GM19023 (cell line): Measurements from ENCODE around the gene PKD1.

Experiments
- ATAC-seq: cut with Tn5 transposase; IDR thresholded peaks from one replicate; pipeline ENCODE4 v1.9.1; 2021; ENCODE audit warnings: mild to moderate bottlenecking, moderate library complexity; ENCODE audit not compliant: unreplicated experiment

The PKD1 gene

DNA sequence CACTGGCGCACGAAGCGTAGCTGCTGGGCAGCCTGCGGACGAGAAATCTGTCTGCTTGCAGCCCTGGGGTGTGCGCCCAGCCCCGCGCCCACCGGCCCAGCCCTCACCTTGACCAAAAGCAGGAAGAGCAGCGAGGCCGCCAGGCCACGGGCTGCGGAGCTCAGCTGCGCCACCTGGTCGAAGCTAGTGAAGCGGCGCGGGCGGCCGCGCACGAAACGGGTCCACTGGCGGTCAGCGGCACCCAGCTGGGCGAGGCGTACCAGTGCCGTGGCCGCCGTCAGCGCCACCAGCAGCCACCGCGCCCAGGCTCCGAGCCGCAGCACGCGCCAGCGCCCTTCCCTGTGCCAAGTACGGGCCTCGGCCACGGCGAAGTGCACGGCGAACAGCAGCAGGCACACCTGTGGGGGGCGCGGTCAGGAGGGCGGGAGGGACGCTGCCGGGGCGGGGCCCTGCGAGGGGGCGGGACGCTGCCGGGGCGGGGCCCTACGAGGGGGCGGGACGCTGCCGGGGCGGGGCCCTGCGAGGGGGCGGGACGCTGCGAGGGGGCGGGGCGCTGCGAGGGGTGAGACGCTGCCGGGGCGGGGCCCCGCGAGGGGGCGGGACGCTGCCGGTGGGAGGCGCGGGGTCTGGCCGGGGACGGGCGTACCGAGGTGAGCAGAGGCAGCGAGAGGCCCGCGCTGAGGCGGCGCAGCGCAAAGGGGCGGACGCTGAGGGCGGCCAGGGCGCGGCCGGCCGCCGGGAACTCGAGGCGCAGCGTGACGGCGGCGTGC lies 44.7 kb downstream of the PKD1 start:
- ATAC-seq, result no peak

DNA sequence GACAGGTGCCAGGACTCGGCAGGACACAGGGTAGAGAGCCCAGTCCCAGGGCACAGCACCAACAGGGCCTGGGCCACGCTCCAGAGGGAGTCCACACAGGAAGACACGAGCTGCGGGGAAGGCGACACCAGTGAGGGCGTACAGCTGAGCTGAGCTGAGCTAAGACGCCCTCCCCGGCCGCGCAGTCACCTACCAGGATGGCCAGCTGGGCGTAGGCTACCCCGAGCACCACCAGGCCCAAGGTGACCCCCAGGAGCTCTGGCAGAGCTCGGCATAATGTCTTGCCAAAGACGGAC lies 45.3 kb downstream of the PKD1 start:
- ATAC-seq, result no peak

DNA sequence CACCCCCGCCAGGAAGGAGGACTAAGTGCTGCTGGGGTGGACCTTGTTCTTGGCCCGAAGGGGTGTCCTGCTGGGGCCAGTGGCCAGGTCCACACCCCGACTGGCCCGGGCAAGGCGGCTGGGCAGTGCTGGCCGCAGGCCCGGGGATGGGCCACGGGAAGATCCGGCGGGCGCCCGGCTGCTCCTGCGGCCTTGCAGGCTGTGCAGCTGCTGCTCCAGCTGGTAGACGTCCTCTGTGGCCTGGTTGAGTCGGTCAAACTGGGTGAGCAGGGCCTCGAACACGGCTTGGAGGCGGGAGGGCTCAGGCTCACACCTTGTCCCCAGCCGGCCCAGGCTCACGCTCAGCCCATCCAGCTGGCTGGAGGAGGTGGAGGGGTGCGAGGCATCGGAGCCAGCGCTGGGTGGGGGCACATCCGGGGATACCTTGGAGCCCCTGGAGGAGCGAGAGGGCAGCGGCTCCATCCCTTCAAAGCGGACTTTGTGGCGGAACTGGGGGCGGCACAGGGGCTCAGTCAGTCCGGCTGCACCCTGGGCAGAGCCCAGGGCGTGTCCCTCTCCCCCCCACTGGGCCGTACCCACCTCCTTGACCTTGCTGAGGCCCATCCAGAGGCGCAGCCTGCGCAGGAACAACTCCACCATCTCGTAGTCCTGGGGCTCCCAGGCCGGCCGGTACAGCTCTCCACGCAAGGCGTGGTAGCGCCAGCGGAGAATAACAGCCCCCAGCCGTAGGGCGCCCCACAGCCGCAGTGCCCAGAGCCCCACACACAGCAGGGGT lies 45.8 kb downstream of the PKD1 start:
- ATAC-seq, result no peak

DNA sequence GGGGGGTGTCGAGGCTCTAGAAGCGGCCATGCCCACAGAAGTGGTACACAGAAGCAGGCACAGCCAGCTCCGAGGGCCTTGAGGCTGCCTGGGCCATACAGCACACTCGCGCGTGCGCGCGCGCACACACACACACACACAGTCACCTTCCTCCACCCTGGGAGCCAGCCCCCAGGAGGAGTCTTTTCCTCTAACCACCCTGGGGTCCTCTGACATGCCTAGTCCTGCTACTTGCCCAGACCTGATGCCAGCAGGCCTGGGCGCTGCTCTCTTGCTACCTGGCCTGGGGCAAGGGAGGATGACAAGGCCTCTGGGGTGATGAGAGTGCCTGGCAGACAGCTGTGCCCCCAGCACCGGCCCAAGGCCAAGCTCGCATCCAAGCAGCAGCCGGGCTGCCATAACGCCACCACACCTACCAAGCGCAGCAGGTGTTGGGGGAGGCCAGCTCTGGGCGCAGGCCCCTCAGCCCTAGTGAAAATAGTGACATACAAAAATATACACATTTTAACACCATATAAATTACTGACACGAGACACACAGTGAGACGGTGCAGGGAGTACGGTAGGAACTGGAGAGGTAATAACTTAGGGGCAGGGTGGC lies 46.8 kb downstream of the PKD1 start:
- ATAC-seq, result no peak

DNA sequence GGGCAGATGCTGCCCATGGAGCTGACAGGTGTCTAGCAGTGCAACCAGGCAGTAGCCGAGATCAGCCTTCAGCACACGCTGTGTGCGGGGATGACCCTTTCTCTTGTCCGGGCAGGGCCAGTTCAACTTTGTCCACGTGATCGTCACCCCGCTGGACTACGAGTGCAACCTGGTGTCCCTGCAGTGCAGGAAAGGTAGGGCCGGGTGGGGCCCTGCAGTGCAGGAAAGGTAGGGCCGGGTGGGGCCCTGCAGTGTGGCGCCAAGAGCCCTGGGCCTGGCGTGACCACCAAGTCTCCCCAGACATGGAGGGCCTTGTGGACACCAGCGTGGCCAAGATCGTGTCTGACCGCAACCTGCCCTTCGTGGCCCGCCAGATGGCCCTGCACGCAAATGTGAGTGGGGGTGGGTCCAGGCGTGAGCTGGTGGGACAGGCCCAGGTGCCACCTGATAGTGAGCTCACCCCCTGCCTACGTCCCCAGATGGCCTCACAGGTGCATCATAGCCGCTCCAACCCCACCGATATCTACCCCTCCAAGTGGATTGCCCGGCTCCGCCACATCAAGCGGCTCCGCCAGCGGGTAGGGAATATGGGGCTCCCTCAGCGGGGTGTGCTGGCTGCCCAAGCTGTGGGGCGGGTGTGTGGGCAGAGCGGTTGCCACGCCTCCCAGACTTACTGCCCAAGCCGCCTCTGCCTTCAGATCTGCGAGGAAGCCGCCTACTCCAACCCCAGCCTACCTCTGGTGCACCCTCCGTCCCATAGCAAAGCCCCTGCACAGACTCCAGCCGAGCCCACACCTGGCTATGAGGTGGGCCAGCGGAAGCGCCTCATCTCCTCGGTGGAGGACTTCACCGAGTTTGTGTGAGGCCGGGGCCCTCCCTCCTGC lies 47.7 kb downstream of the PKD1 start:
- no peak for ATAC-seq

DNA sequence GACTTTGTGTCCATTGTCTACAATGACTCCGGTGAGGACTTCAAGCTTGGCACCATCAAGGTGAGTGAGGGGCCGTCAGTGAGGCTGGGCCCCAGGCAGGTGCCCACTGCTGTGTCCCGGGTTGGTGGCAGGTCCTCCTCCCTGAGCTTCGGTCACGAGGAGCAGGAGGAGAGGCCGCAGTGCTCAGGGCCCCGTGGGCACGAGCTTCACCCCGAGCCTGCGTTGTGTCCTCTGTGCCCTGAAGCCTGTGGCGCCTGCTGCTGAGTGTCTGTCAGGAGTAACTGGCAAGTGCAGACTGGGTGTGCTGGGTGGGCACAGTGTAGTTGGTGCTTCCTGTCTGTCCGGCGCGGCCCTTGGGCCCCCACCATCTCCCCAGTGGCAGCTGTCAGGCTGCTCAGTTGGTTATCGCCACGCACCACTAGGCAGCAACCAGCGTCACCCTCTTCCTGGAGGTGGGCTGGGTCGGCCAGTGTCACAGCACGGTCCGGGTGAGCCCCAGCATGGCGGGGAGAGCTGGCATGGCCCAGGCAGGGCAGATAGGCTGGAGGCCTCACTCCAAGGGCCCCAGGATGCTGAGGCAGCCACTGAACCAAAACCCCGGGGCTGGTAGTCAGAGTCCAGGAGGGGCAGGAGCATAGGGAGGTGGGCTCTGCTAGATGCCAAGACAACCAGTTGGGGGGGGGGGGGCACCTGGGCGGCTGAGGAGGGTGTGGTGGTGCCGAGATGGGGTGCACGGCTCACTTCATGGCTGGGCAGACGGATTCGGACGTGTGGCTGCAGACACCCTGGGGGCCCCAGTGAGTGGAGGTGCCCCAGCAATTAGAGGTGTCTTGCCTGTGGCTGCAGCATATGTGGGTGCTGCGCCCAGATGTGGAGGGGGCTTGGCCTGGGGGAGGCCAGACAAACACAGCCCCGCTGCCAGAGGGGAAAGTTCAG lies 48.6 kb downstream of the PKD1 start:
- ATAC-seq, result no peak

DNA sequence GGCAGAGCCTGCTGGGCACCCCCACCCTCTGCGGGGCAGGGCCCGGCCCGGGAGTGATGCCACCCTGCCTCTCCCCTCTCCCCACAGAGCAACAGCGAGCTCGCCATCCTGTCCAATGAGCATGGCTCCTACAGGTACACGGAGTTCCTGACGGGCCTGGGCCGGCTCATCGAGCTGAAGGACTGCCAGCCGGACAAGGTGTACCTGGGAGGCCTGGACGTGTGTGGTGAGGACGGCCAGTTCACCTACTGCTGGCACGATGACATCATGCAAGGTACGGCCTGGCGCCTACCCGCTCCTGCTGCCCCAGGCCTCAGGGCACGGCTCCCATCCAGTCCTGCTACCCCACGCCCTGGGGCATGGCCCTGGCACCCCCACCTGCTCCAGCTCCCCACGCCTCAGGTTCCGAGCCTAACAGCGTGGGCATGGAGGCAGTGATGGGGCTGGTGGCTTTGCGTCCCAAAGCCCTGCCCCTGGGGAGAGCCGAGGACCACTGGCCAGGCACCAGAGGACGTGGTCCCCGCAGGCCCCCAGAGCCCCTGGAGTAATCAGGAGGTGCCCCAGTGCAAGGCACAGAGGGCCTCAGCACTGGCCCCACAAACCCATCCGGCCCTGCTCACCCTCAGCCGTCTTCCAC lies 49.5 kb downstream of the PKD1 start:
- no peak for ATAC-seq

DNA sequence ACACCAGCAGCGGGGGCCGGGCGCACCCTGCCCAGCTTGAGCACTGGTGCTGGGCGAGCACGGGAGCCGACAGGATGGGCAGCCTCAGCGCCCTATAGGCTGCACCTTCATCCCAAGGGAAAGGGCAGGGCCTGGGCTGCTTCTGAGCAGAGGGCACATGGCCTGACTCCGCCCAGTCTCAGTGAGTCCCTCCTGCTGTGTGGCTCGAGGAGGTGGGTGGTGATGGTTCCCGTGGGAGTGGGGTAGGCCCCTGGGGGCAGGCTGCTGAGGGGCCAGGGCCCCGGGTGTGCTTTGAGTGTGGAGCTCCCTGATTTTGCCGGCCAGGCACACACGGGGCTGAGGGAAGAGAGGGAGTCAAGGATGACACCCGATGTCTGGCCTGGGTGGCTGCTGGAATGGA lies 50.0 kb downstream of the PKD1 start:
- ATAC-seq, result no peak

DNA sequence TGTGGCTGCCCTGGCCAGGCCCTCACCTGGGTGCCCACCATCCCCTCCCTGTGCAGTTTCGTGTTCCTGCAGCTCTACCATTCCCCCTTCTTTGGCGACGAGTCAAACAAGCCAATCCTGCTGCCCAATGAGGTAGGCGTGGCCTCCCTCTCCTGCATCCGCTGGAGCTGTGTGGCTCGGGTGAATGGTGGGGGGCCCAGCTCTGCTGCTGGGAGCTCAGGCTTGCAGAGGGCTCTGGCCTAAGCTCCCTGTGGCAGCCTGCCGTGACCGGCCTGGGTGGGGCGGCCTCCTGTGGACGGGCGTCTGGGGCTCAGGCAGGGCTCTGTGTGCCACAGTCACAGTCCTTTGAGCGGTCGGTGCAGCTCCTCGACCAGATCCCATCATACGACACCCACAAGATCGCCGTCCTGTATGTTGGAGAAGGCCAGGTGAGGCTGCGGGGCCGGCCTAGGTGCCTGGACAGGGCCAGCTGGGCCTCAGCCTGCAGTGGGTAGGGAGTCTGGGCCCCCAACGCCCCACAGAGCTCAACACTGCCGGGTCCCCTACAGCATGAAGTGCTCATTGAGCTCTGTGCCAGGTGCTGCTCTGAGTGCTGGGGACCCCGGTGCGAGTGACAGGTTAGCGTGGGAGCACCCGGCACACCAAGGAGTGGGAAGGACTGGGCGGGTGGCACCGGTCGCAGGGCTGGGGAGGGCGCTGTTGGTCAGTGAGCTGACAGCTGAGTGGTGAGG lies 50.6 kb downstream of the PKD1 start:
- ATAC-seq, result no peak

DNA sequence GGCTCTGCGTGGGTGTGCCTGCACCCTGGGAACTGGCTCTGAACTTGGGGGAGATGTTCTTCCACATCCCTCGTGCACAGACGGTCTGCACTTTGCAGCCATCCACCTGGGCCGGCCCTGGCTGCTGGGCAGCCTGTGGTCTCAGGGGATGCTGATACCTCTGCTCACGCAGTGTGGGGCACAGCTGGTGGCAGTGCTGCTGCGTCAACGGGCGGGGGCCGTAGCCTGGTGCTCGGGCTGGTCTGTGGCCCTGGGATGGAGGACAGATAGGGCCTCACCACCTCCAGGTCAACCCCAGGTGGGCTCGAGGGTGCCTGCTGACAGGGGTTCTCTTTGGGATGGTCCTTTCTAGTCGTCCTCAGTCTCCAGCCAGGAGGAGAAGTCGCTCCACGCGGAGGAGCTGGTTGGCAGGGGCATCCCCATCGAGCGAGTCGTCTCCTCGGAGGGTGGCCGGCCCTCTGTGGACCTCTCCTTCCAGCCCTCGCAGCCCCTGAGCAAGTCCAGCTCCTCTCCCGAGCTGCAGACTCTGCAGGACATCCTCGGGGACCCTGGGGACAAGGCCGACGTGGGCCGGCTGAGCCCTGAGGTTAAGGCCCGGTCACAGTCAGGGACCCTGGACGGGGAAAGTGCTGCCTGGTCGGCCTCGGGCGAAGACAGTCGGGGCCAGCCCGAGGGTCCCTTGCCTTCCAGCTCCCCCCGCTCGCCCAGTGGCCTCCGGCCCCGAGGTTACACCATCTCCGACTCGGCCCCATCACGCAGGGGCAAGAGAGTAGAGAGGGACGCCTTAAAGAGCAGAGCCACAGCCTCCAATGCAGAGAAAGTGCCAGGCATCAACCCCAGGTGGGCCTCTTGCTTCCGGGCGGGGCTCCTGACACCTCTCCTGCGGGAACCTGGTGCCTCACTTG lies 51.6 kb downstream of the PKD1 start:
- no peak for ATAC-seq

DNA sequence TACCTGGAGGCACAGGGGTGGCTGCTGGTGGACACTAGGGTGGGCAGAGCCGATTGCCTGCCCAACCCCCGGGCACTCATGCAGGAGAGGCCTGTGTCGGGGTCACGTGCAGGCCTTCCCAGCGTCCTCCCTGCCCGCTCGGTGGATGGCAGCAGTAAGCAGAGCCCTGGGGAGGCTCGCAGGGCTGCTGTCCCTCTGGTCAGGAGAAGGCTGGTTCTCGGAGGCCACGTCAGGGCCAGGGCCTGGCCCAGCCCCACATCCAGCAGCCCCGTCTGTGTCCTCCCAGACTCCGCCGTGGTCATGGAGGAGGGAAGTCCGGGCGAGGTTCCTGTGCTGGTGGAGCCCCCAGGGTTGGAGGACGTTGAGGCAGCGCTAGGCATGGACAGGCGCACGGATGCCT lies 52.3 kb downstream of the PKD1 start:
- no peak for ATAC-seq

DNA sequence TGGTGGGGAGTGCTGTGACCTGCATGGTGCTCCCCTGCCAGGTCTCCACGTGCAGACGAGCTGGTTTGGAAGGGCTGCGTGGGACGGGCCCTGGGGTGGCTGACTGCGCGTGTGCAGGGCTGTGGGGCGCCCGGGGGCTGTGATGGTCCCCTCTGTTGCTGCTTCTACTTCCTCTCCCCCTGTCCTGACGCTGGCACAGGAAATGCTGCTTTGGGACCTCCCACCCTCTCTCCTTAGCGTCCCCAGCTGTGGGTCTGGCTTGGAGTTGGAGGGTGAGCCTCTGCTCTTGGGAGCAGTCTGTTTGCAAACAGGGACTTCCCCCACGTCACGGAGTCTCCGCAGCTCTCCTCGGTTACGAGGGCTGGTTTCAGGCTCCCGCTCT lies 52.7 kb downstream of the PKD1 start:
- no peak for ATAC-seq

DNA sequence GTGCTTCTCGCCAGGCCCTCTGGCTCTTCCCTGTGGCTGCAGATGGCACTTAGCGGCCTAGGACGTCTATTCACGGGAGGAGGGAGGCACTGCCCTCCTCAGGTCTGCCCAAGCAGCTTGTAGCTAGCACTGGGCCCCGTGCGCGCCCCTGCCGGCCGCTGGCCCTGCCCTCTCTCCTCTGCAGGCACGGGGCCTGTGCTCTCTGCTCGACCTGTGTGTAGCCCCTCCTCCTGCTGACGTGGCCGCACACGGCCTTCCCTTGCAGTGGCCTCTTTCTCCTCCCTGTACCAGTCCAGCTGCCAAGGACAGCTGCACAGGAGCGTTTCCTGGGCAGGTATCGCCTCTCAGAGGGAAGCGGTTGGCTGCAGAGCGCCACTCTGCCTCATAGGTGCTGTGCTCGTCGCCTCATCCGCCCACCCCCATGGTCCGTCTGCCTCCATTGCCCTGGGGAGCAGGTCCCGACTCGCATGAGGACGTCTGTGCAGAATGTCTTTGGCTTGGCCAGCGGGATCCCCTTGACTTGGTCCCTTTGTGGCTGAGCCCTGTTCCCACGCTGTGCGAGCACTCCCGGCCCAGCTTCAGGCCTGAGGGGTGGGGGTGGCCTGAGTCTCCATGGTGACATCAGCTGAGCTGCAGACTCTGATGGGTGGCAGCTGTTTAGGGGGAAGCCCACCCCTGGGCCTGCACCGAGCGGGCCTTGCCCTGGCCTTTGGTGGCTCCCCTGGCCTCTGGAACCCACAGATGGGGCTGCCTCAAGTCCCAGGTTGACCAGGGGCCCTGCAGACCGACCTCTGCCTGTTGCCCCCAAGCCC lies 53.3 kb downstream of the PKD1 start:
- ATAC-seq, result no peak

DNA sequence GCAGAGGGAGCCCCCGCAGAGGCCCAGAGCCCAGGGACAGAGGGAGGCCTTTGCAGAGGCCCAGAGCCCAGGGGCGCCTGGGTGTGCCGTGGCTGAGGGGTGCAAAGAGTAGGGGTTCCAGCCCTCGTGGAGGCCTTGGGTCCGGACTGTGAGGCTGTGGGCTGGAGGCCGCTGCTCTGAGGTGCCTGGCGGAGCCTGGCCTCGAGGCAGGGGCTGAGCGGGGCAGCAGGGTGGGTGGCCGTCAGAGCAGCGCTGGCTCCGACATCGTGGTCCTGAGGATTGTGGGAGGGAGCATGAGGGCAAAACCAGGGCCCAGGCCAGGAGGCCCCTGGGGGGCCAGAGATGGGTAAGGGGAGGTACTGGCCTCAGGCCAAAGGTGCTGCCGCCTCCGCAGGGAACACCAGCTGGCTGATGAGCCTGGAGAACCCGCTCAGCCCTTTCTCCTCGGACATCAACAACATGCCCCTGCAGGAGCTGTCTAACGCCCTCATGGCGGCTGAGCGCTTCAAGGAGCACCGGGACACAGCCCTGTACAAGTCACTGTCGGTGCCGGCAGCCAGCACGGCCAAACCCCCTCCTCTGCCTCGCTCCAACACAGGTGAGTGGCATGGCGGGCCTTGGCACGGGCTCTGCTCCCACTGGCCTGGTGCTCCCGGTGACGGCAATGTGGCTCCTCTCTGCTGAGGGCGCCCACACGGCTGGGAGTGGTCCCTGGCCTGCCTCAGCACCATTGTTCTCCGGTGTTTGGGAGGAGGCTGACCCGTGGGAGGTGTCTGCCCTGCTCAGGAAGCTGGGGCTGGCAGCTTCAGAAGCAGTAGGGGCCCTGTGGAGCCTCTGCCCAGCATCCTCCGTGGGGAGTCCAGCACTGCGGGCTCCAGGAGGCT lies 54.3 kb downstream of the PKD1 start:
- ATAC-seq, result no peak

DNA sequence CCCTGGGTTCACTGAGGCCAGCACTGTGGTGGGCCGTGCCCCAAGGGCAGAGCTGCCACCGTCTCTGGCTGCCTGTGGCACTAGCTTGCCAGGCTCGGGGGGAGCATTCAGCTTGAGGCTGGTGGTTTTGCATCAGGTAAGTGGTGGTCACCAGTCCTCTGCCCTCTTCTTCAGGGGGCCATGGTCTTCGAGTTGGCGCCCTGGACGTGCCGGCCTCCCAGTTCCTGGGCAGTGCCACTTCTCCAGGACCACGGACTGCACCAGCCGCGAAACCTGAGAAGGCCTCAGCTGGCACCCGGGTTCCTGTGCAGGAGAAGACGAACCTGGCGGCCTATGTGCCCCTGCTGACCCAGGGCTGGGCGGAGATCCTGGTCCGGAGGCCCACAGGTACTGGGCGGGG lies 55.7 kb downstream of the PKD1 start:
- ATAC-seq, result no peak

DNA sequence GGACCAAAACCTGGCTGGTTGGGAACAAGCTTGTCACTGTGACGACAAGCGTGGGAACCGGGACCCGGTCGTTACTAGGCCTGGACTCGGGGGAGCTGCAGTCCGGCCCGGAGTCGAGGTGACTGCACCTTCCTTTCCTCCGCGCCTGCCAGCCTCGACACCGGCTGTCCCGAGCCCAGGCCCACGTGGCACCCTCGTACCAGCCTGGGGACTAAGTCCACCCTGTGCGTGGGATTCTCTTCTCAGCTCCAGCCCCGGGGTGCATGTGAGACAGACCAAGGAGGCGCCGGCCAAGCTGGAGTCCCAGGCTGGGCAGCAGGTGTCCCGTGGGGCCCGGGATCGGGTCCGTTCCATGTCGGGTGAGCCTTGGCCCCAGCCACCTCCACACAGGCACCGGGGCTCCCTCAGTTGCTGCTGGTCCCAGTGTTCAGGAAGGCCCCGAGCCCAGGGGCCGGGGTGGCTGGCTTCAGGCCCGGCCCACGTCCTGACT lies 56.3 kb downstream of the PKD1 start:
- no peak for ATAC-seq
